Stomach (tissue), 4 donors: ENCODE data around the gene FAM163B.

Experiments
- EP300 ChIP-seq: sonication (generic); formaldehyde crosslinking; IDR thresholded peaks from one replicate; pipeline ENCODE4 v1.6.1; 2017; ENCODE audit warnings: antibody characterized with exemption
- POLR2A ChIP-seq, 4 donors: fragments of 450-650 bp; IDR thresholded peaks; one replicate each; pipeline ENCODE4 v1.6.1; 2016; ENCODE audit warnings: antibody characterized with exemption in 4 of 4, control low read depth in 2 of 4, mild to moderate bottlenecking in 1 of 4, moderate library complexity in 1 of 4
- POLR2AphosphoS5 ChIP-seq, 3 donors: sonication (generic); formaldehyde crosslinking; IDR thresholded peaks; one replicate each; pipeline ENCODE4 v1.6.1; 2016; ENCODE audit warnings: antibody characterized with exemption in 3 of 3
- TF ChIP-seq, protein P1 (sequence below), 7 experiments: fragments of 450-650 bp in 4 of 7; fragments of 200-600 bp in 3 of 7; sonication (generic) in 3 of 7; IDR thresholded peaks; one replicate each; pipeline ENCODE4 v1.5.1; 2016 to 2019; ENCODE audit warnings: antibody characterized with exemption in 7 of 7, control low read depth in 2 of 7, mild to moderate bottlenecking in 1 of 7

DNA sequence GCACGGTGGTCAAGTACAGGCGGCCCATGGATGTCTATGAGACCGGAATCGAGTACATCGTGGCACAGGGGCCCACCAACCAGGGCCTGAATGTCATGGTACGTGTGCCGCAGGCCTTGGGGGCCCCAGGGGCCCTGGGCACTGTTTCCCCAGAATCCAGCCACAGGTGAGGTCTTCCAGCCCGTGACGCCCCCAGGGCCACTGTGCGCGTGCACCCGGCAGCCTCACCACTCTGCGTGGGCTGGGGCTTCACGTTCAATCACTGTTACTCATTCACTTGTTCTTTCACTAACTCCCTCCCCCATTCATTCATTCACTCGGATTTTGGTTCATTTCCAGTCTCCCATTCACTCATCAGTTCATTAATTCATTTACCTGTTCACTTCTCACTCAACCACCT is 62.1 kb downstream of the FAM163B start:
- TF ChIP-seq, protein P1, sequence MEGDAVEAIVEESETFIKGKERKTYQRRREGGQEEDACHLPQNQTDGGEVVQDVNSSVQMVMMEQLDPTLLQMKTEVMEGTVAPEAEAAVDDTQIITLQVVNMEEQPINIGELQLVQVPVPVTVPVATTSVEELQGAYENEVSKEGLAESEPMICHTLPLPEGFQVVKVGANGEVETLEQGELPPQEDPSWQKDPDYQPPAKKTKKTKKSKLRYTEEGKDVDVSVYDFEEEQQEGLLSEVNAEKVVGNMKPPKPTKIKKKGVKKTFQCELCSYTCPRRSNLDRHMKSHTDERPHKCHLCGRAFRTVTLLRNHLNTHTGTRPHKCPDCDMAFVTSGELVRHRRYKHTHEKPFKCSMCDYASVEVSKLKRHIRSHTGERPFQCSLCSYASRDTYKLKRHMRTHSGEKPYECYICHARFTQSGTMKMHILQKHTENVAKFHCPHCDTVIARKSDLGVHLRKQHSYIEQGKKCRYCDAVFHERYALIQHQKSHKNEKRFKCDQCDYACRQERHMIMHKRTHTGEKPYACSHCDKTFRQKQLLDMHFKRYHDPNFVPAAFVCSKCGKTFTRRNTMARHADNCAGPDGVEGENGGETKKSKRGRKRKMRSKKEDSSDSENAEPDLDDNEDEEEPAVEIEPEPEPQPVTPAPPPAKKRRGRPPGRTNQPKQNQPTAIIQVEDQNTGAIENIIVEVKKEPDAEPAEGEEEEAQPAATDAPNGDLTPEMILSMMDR (IDR thresholded peaks at IDR 0.05) = no peak
- no peak for TF ChIP-seq POLR2A (IDR thresholded peaks at IDR 0.05)
- no peak for TF ChIP-seq EP300
- TF ChIP-seq POLR2AphosphoS5 (IDR thresholded peaks at IDR 0.05) = no peak
